Esophagus squamous epithelium (tissue), 5 donors: ENCODE data around the gene ZBTB42. TPM values are rescaled to one million over a fixed set of nuclear protein-coding genes. Genes with fewer than 3 reads are reported as not detected.
"Not testable (repeated sequence)": the region's sequence is repeated elsewhere in the genome, so short reads cannot be mapped to it uniquely, and the experiment has no call there.

Experiments
- DNase-seq: peaks from one replicate; lab custom pipeline; 2025; lab: John Stamatoyannopoulos, UW
- H3K27ac ChIP-seq, 4 donors: fragments of 200-600 bp; sonication (generic); one replicate each; pipeline ENCODE4 v1.5.1; 2016 to 2019; ENCODE audit warnings: mild to moderate bottlenecking in 1 of 4
- H3K27me3 ChIP-seq, 4 donors: fragments of 200-600 bp; sonication (generic); 1 replicate in 3 of 4; 2 replicates in 1 of 4; pipeline versions ENCODE4 v1.5.1 to v1.6.0; 2017 to 2021; ENCODE audit warnings: antibody characterized with exemption in 1 of 4
- H3K36me3 ChIP-seq, 3 donors: fragments of 200-600 bp; sonication (generic); one replicate each; pipeline ENCODE4 v1.5.1; 2016 to 2019
- H3K4me1 ChIP-seq, 3 donors: fragments of 200-600 bp; sonication (generic); one replicate each; pipeline ENCODE4 v1.5.1; 2017 to 2019
- H3K4me3 ChIP-seq, 4 donors: fragments of 200-600 bp; sonication (generic); 1 replicate in 3 of 4; 2 replicates in 1 of 4; pipeline ENCODE4 v1.5.1; 2016 to 2019; ENCODE audit warnings: mild to moderate bottlenecking in 2 of 4, moderate library complexity in 1 of 4
- H3K9me3 ChIP-seq, 3 donors: fragments of 200-600 bp; sonication (generic); one replicate each; pipeline ENCODE4 v1.5.1; 2016 to 2019
- CTCF ChIP-seq, 6 experiments: fragments of 450-650 bp in 4 of 6; fragments of 200-600 bp in 2 of 6; sonication (generic) in 2 of 6; IDR thresholded peaks; one replicate each; pipeline ENCODE4 v1.5.1; 2016 to 2019; ENCODE audit warnings: antibody characterized with exemption in 6 of 6, mild to moderate bottlenecking in 4 of 6, moderate library complexity in 4 of 6
- POLR2A ChIP-seq, 4 donors: fragments of 450-650 bp; IDR thresholded peaks; one replicate each; pipeline ENCODE4 v1.6.1; 2017; ENCODE audit warnings: antibody characterized with exemption in 4 of 4, mild to moderate bottlenecking in 4 of 4, moderate library complexity in 3 of 4
- WGBS, 2 donors: methylation state at CpG; one replicate each; pipeline ENCODE4 v1.1.5; 2018; 5-methylcytosine and 5-hydroxymethylcytosine counted together
- intact Hi-C: fragments of 100-400 bp; cut with DNase I; formaldehyde crosslinking; loops from one replicate; pipeline ENCODE4 v1.15.0; 2022
- total RNA-seq, 4 donors: library from RNA; depleted of rRNA; stranded (reverse); fragments of >200 nt; gene quantifications; one replicate each; pipeline ENCODE4 v1.1.0, GENCODE V29; 2016
- donor health status: DM: yes; HTN: yes; CAD: no.

Gene ZBTB42
- total RNA-seq, 4 donors from 2014 or later = 4.7 to 14.2 (median 8.4) TPM

- H3K4me3 ChIP-seq = no peak overlapping the region
- H3K4me1 ChIP-seq = peaks cover under 1 to 28% (median 1%) of the 10 kb centered on the region in 3 donors
- H3K27ac ChIP-seq = no peak overlapping the region
- no peak for DNase-seq
- no peaks in the 10 kb centered on the region for H3K27me3 ChIP-seq
- H3K9me3 ChIP-seq = no peaks in the 10 kb centered on the region
- 57 to 69% methylated on average over 4 of the region's 6 CpGs for WGBS, 2 donors
- no peak for TF ChIP-seq CTCF (IDR thresholded peaks at IDR 0.05)
- no peak for TF ChIP-seq POLR2A (IDR thresholded peaks at IDR 0.05)
- H3K36me3 ChIP-seq = no peaks in the 10 kb centered on the region
- intact Hi-C loops = no loop called here
These were observed 7.6 kb downstream of the ZBTB42 start for GRCh38 chr14:104808456-104808855.

GRCh38 chr14:104810316-104810715 is 9.4 kb downstream of the ZBTB42 start:
- no peak for DNase-seq
- Histone ChIP-seq H3K27ac (no peak overlapping the region), H3K9me3 (no peaks in the 10 kb centered on the region), H3K4me1 (peaks cover 0 to 28% (median 10%) of the 10 kb centered on the region in 3 donors), H3K27me3 (no peaks in the 10 kb centered on the region), H3K4me3 (no peak overlapping the region), H3K36me3 (no peaks in the 10 kb centered on the region)
- 88 to 90% methylated on average over 9 to 10 of the region's 11 CpGs for WGBS, 2 donors
- TF ChIP-seq CTCF (IDR thresholded peaks at IDR 0.05) (no peak), POLR2A (IDR thresholded peaks at IDR 0.05) (no peak)
- intact Hi-C loops = no loop called here

DNA sequence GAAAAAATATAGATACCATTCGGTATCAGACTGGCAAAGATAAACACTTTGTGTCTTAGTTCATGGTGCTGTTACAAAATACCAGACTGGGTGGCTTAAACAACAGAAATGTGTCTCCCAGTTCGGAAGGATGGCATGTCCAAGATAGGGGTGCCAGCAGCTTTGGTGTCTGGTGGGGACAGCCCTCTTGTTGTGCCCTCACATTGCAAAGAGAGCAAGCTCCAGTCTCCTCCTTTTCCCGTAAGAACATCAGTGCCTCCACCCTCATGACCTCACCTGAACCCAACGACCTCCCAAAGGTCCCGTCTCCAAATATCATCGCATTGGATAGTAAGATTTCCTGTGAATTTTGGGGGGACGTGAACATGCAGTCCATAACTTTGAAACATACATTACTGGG is 12.4 kb downstream of the ZBTB42 start:
- no peak for TF ChIP-seq CTCF (IDR thresholded peaks at IDR 0.05)
- no peak for TF ChIP-seq POLR2A (IDR thresholded peaks at IDR 0.05)
- Histone ChIP-seq H3K36me3 (no peaks in the 10 kb centered on the region), H3K27me3 (no peaks in the 10 kb centered on the region), H3K27ac (no peak overlapping the region), H3K4me1 (peaks cover 9 to 38% (median 17%) of the 10 kb centered on the region in 3 donors), H3K4me3 (no peak overlapping the region), H3K9me3 (no peaks in the 10 kb centered on the region)
- DNase-seq = no peak
- intact Hi-C loops = no loop called here
- 83 to 87% methylated on average over 2 to 7 of the region's 7 CpGs for WGBS, 2 donors

GRCh38 chr14:104814701-104815100 is 13.8 kb downstream of the ZBTB42 start:
- intact Hi-C loops = not testable (repeated sequence)
- H3K4me1 ChIP-seq = peaks cover 9 to 38% (median 17%) of the 10 kb centered on the region in 3 donors
- H3K27ac ChIP-seq = peak overlapping the region in 3 of 4 donors; percentile 90 to 98 (median 96)

DNA sequence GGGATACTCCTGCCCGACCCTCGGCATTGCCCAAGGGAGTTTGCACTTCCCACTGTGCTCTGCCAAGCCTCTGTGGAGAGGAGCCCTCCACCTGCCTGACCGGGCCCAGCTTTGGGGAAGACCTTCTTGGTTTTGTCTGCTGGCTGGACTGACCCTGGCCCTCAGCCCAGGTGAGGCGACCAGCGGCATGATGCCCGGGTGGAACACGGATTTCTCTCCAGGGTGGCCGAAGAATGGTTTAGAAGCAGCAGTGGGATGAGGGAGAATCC is 15.6 kb downstream of the ZBTB42 start:
- peak overlapping the region; percentile 89 to 98 (median 93) for H3K27ac ChIP-seq
- peaks cover 15 to 53% (median 21%) of the 10 kb centered on the region in 3 donors for H3K4me1 ChIP-seq
- H3K36me3 ChIP-seq = no peaks in the 10 kb centered on the region
- no peaks in the 10 kb centered on the region for H3K9me3 ChIP-seq
- no peaks in the 10 kb centered on the region for H3K27me3 ChIP-seq
- WGBS, 2 donors = 0 to 4% methylated on average over 2 to 3 of the region's 8 CpGs
- no peak for DNase-seq
- intact Hi-C loops = no loop called here
- H3K4me3 ChIP-seq = peak overlapping the region; percentile 63 to 96 (median 80)
- TF ChIP-seq CTCF (IDR thresholded peaks at IDR 0.05) (no peak), POLR2A (IDR thresholded peaks at IDR 0.05) (no peak)

More at GRCh38 chr14:104814701-104815100, 13.8 kb downstream of the ZBTB42 start:
- not testable (repeated sequence) for H3K27me3 ChIP-seq, H3K36me3 ChIP-seq, H3K9me3 ChIP-seq, DNase-seq
- H3K4me3 ChIP-seq = peak overlapping the region in 3 of 4 donors; percentile 63 to 96 (median 83)
- WGBS, 2 donors = 81 to 85% methylated on average over 15 of the region's 15 CpGs
